ENCODE measurements around the gene FREM3. TPM values are rescaled to one million over a fixed set of nuclear protein-coding genes. Genes with fewer than 3 reads are reported as not detected.
"Not testable (repeated sequence)": the region's sequence is repeated elsewhere in the genome, so short reads cannot be mapped to it uniquely, and the experiment has no call there.

The FREM3 gene
- total RNA-seq, 1 donor from 2014 or later = not detected

DNA sequence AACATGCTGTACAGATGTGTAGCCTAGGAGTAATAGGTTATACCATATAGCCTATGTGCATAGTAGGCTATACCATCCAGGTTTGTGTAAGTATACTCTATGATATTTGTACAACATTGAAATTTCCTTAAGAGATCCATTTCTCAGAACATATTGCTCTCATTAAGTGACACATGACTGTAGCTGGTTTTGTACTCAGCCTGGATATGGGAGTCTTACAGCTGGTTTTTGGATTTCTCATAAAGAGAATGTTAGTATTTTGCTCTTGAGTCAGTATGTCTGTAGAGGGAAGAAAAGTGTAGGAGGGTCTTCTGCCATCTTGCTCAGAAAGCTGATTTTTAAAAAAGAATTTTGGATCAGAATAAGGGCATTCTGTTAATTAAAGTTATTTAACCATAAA is 101.7 kb downstream of the FREM3 start:
- ATAC-seq (no peak), DNase-seq (no peak)
- intact Hi-C loops (cut with micrococcal nuclease) = no loop called here

DNA sequence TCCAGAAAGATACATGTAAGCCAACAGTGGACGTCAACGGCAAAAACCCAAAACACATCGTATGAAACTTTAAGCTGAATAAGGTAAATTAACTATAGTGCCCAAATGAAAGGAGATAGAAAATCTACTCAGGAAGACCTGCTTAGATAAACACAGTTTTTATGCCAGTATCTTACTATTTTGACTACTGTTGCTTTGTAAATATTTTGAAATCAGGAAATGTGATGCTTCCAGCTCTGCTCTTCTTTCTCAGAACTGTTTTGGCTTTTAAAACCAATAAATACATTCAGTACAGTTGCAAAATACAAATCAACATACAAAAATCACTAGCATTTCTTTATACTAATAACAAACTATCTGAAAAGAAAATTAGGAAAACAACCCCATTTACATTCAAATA is 103.2 kb downstream of the FREM3 start:
- intact Hi-C loops (cut with micrococcal nuclease) = no loop called here
- ATAC-seq = no peak
- no peak for DNase-seq

DNA sequence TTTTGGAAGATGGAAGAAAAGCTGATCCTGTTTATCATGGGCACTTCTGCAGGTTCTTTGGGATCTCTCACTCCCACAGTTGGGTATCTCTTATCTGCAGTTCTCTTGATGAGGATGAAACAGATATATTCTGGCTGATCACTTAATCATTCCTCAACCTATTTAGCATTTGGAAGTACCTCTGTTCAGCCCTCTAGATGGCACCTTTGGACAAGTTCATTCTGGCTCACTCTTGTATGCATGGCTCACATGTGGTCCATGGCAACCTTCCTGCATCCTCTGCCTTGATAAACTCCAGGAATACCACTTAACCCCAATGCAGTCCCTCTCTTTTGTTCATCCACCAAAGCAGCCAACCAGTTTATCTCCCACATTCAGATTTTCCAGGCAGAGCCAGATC is 112.8 kb downstream of the FREM3 start:
- DNase-seq (no peak), ATAC-seq (no peak)
- intact Hi-C loops (cut with micrococcal nuclease) = no loop called here

DNA sequence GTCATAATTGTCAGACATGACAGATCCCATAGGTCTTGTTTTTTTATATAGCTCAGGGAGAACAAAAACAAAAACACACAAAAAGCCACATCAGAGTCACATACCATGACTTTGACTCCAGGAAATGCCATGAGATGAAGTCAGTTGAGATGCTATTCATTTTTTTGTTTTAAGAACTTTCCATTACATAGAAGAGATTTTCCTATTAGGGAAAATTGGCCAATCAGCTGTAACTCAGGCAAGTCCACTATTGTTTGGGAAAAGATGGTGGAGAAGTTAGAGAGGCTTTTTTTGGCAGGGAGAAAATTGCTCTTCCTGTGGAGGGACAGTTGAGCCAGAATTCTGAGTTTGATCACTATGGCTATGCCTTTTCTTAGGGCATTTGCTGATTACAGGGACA is 114.4 kb downstream of the FREM3 start:
- ATAC-seq (no peak), DNase-seq (no peak)
- intact Hi-C loops (cut with micrococcal nuclease) = no loop called here

DNA sequence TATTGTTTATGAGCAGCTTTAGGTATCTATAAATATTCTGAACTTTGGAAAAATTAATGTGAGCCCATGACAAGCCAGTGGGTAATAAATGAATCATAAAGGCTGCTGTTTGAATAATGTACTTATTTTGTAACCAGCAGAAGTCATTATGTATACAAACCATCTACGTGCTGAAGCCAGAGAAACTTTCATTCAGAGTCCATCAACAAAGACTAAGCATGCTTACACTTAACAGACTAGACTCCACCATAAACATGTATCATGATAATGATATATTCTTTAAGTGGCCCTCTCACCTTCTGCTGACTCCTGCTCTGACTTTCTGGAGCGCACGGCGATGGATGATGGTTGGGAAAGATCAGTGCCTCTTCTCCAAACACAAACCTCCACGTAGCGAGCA is 114.9 kb downstream of the FREM3 start:
- ATAC-seq = no peak
- intact Hi-C loops (cut with micrococcal nuclease) = no loop called here
- no peak for DNase-seq

DNA sequence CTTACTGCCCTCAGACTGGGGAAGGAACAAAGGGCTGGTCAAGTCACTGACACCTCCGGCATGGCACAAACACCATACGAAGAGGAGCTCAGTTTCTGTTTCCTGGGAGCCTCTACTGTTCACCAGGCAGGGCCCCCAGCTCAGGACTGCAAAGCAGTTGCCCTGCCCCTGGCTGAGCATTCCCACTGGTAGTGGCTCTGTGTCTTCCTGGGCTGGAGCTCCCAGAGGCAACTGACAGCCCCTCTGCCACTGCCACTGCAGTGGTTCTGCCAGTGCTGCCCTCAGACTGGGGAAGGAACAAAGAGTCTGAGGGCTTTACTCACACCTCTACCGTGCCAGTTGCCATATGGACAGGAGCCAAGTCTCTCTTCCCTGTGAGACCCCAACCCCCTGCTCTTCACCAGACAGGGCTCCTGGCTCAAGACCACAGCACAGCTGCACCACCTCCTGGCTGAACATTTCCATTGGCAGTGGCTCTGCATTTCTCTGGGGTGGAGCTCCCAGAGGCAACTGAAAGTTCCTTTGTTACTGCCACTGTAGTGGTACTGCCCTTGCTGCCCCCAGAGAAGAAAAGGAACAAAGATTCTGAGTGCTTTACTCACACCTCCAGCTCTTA is 119.0 kb downstream of the FREM3 start:
- DNase-seq = no peak
- ATAC-seq = no peak
- intact Hi-C loops (cut with micrococcal nuclease) = no loop called here

DNA sequence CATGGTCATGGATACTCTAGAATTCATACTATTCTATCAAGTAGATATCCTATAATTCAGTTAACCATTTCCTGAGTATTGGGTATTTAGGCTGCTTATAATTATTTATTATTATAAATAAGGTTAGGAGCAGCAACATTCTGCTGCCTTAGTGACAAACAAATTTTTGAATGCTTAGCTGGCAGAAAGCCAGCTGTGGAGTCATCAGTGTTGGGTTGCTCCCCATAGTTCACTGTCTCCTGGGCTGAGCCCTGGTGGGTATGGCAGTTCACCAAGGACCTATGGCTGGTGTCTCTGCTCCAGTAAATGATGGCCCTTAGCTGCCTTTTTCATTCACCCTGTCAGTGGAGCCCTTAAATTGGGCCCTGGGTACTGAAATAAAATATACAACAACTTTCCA is 125.1 kb downstream of the FREM3 start:
- ATAC-seq = no peak
- DNase-seq = no peak
- intact Hi-C loops (cut with micrococcal nuclease) = no loop called here

DNA sequence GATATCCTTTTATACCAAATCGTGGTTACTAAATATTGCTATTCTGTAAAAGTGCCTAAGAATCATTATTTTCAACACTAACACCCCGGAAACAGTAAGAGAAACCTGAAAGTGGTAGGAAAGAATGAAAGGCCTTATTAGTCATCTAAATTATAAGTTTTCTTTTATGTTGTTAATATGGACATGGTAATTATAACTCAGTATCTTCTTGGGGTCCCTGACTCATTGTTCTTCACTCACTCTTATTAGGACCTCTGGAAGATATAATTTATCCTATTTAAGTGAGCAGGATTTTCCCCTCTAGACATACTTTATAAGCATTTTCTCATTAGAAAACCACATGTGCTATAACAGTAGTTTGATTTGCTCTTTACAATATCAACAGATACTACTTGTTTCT is 136.0 kb downstream of the FREM3 start:
- ATAC-seq (no peak), DNase-seq (no peak)
- intact Hi-C loops (cut with micrococcal nuclease) = no loop called here

DNA sequence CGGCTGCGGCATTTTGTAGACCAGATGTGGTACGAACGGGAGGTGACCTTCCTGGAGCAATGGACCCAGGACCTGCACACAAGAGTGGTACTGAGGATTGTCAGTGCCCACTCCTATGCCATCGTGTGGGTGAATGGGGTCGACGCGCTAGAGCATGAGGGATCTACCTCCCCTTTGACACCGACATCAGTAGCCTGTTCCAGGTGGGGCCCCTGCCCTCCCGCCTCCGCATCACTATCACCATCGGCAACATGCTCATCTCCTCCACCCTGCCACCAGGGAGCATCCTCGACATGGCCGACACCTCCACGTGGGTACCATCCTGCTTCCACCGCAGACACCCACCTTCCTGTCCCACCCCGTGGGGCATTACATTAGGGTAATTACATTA is 140.7 kb downstream of the FREM3 start:
- intact Hi-C loops (cut with micrococcal nuclease) = no loop called here
- no peak for DNase-seq
- ATAC-seq = no peak

DNA sequence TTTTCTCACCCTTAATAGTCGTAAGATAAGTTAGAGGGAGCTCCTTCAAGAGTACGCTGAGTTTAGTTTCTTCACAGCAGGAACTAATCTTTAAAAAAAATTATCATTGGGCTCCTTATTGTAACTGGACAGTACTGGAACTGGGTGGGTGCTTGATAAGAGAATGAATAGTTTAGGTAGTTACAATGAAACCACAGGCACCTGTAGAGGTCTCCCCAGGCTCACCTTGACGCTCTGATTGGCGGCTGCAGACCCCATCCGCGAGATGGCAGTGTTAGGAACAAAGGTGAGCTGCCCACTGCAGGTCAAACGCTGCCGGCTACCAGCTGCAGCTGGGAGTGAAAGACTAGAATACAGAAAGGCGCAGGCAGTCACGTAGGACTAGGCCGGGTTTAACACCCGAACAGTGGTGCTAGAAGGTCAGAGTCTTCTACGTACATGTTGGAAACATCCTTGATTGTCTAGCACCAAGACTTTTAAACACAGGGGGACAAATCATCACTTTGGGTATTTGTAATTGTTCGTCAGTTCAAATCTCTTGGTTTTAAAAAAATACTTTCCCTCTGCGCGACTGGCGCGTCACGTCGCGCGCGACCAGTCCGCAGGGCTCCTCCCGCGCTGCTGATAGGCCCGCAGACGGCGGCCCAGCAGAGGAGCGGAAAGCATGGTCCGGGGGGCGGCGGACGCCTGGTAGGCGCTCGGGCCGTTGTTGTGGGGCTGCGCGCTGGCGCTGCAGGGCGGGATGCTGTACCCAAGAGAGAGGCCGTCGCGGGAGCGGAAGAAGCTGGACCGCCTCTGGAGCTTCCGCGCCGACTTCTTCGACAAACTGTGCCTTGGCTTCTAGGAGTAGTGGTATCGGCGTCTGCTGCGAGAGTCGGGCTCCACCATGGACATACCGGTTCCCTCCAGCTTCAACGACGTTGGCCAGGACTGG is 141.4 kb downstream of the FREM3 start:
- intact Hi-C loops (cut with micrococcal nuclease) = no loop called here
- DNase-seq (peak; percentile 78), ATAC-seq (peak; percentile 92)

DNA sequence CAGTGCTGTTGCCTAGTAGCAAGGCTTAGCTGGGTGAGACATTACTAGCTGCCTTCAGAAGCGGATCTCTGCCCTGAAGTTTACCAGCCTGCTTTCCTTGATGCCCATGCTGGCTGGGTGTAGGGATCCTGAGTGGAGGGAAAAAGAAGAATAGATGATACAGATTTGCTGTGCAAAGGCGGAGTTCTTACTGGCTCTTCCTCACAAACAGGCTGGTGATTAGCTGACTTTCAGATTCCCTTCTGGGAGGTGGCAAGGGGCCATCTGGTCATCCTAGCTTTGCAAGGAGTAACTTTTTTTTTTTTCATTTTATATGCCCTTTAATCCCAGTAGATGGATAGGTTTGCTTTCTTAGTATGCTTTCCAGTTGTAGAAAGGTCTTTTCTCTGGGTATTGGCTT is 142.2 kb downstream of the FREM3 start:
- no peak for DNase-seq
- intact Hi-C loops (cut with micrococcal nuclease) = no loop called here
- no peak for ATAC-seq

DNA sequence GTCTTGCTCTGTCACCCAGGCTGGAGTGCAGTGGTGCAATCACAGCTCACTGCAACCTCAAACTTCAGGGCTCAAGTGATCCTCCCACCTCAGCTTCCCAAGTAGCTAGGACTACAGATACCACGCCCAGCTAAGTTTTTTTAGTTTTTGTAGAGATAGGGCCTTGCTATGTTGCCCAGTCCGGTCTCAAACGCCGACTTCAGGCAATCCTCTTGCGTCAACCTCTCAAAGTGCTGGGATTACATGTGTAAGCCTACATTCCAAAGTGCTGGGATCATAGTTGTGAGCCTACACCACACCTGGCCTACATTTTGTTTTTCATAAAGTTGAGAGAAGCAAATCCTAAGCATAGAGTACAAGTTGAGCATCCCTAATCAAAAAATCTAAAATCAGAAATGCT is 144.8 kb downstream of the FREM3 start:
- ATAC-seq = no peak
- no peak for DNase-seq
- intact Hi-C loops (cut with micrococcal nuclease) = no loop called here

DNA sequence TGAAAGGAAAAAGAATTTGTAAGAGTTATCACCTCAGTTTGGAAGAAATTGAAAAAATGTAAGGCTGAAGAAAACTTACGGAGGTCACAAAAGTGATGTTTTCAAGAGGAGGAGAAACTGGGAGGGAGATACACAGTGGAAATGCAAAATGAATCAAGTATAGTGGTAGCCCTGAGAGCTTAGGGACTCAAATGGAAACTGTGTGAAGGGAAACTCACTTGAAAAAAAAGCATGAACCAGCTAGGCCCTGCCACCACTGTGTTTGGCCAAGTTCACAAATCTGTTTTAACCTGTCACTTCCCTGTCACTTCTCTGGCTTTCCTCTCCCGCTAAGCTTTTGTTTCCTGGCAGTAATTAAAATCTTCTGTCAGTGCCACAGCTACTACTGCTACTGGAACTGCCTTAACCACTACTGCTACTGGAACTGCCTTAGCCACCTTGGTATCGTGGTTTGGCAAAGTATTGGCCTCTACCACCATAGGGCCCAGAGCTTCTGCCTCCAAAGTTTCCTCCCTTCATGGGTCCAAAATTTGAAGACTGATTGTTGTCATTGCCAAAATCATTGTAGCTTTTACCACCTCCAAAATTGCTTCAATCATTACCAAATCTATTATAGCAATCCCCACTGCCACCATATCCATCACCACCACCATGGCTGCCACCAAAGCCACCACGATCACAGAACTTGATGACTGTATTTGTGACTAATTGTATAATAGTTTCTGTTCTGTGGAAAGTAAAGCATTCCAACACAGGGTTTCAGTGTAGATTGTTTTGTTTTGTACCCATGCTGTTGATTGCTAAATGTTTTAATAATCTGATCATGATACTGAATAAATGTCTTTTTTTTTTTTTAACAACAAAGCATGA is 145.5 kb downstream of the FREM3 start:
- intact Hi-C loops (cut with micrococcal nuclease) = no loop called here
- ATAC-seq (no peak), DNase-seq (no peak)

DNA sequence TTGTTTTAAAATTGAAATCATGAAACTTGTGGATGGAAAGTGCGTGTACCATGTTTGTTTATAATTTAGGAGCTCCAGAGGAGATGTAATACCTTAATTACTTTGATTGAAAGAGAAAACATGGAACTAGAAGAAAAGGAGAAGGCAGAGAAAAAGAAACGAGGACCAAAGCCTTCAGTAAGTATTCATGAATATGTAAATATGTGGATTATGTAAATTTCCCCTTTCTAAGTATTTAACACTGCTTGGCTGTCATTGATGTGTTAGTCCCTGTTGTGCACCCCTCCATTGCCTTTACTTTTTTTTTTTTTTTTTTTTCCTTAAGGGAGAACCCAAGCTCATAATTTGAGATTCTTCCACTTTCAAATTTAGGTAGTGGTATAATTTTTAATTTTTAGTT is 150.5 kb downstream of the FREM3 start:
- ATAC-seq = no peak
- DNase-seq = no peak
- intact Hi-C loops (cut with micrococcal nuclease) = no loop called here

DNA sequence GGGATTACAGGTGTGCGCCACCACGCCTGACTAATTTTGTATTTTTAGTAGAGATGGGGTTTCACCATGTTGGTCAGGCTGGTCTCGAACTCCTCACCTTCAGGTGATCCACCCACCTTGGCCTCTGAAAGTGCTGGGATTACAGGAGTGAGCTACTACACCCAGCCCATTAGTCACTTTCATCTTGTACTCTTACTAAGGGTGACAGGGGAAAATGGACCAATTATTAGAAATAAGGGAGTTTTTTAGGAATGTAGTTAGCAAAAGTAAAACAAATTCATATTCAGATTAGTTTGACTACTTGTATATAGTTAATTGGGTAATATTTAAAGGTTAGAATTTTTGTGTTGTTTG is 160.8 kb downstream of the FREM3 start:
- ATAC-seq (no peak), DNase-seq (no peak)
- intact Hi-C loops (cut with micrococcal nuclease) = no loop called here

DNA sequence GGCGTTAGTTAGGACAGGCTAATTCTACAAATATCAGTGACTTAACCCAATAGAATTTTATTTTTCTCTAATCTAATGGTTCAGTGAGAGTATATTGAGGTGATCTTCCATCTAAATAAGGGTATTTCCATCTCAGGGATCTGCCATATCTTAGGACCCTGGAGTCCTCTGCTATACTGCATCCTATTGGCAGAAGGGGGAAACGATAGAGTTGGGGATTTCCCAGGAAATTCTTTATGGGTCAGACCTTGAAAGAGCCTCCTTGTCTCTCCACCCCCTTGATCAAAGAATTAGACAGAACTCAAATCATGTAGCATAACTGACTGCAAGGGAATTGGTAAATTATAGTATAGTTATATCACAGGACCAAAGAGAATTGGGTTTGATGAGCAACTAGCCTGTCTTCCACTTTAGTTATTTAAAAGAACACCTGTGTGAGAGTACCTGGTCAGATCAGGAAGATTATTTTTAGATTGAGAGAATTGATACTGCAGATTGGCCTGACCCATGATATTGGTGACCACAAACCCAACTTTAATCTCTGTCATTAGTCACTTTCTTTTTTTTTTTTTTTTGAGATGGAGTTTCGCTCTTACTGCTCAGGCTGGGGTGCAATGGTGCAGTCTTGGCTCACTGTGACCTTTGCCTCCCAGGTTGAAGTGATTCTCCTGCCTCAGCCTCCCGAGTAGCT is 161.4 kb downstream of the FREM3 start:
- no peak for DNase-seq
- ATAC-seq = no peak
- intact Hi-C loops (cut with micrococcal nuclease) = no loop called here

DNA sequence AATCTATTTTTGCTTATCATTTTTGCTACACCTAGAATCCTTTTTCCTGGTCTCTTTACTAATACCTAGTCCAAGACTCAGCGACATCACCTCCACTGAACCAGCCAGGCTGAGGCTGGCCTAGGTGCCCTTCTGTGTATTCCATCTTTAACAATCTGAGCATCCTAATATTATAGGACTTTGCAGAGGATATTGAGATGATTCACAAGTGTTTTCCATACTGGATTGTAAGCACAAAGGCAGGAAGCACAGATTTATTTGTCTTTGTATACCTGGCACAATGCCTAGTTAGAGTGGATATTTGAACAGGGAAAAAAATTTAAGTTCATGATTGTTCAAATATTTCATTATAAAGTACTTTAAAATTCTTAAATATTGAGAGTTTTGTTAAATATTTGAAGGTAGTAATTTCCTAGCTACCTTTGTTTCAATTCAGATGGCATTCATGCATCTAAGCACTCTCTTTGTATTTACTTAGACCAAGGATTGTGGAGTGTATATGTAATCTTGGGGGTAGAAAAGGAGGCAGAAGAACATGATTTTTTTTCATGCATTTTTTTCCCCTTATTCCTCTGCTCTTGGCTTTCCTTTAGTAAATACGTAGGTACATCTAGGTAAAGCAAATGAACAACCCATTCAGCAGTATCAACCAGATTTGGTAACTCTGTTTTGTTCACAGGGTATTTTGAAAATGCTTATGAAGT is 168.5 kb downstream of the FREM3 start:
- intact Hi-C loops (cut with micrococcal nuclease) = no loop called here
- no peak for ATAC-seq
- no peak for DNase-seq

DNA sequence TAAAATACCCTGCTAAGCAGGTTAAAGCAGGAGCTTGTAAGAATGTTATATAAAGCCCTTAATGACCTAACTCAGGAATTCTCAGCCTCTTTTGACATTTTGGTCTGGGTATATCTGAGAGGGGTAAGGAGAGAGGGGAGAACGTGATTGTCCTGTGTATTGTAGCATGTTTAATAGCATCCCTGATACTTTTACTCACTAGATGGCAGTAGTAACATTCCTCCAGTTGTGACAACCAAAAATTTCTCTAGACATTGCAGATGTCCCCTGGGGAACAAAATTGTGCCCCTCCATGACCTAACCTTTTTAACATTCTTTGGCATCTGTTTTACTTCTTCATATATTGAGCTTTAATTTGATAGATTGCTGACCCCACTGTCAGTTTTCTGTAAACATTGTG is 169.1 kb downstream of the FREM3 start:
- DNase-seq (no peak), ATAC-seq (peak; percentile 24)
- intact Hi-C loops (cut with micrococcal nuclease) = no loop called here

DNA sequence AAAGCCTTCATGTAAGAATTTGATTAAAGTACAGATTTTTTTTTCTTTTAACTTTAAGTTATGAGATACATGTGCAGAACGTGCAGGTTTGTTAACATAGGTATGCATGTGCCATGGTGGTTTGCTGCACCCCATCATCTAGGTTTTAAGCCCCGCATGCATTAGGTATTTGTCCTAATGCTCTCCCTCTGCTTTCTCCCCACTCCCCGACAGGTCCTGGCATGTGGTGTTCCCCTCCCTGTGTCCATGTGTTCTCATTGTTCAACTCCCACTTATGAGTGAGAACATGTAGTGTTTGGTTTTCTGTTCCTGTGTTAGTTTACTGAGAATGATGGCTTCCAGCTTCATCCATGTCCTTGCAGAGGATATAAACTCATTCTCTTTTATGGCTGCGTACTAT is 172.4 kb downstream of the FREM3 start:
- intact Hi-C loops (cut with micrococcal nuclease); DNase-seq; ATAC-seq: not testable (repeated sequence)

All from left ventricle myocardium superior (tissue), 1 donor.